ENCODE results near the gene MAP3K4.

DNA sequence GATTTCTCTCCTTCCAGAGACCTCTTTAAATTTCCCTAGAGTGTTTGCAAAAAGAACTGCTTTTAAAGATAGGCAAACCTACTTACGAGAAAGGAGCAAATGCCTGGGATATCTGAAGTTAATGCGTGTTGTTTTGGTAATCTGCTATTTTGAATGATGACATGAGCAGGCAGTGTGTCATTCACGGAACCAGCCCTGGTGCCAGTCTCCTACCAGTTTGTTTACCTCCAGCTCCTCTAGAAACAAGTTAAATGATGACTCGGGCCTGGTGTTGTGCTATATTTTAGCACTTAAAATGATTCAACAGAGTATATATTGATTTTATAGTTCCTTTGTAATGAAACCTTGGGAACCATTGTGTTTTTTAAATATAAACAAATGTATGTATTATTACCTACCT is 41.1 kb upstream of the MAP3K4 start:
- TF ChIP-seq, protein P1, sequence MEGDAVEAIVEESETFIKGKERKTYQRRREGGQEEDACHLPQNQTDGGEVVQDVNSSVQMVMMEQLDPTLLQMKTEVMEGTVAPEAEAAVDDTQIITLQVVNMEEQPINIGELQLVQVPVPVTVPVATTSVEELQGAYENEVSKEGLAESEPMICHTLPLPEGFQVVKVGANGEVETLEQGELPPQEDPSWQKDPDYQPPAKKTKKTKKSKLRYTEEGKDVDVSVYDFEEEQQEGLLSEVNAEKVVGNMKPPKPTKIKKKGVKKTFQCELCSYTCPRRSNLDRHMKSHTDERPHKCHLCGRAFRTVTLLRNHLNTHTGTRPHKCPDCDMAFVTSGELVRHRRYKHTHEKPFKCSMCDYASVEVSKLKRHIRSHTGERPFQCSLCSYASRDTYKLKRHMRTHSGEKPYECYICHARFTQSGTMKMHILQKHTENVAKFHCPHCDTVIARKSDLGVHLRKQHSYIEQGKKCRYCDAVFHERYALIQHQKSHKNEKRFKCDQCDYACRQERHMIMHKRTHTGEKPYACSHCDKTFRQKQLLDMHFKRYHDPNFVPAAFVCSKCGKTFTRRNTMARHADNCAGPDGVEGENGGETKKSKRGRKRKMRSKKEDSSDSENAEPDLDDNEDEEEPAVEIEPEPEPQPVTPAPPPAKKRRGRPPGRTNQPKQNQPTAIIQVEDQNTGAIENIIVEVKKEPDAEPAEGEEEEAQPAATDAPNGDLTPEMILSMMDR (conservative IDR thresholded peaks at IDR 0.05; ENCODE audit: low read length) = no peak
- TF ChIP-seq EZH2phosphoT487 (IDR thresholded peaks at IDR 0.05; ENCODE audit: borderline replicate concordance) = no peak
